Activated naive CD4-positive, alpha-beta T cell (primary cell): Measurements from ENCODE around the gene PNKP.
"Not testable (repeated sequence)": the region's sequence is repeated elsewhere in the genome, so short reads cannot be mapped to it uniquely, and the experiment has no call there.

Source experiments
- DNase-seq, 4 experiments: peaks; one replicate each; lab custom pipeline; 2025; lab: John Stamatoyannopoulos, UW

PNKP gene

GRCh38 chr19:49845414-49845813, 22.0 kb downstream of the PNKP start:
- no peak for DNase-seq

- DNase-seq, result no peak
Measured at GRCh38 chr19:49844138-49845095, 23.0 kb downstream of the PNKP start.

GRCh38 chr19:49843265-49843664, 24.1 kb downstream of the PNKP start:
- DNase-seq, result no peak

- no peak for DNase-seq
Measured at GRCh38 chr19:49840736-49841249, 26.6 kb downstream of the PNKP start.

GRCh38 chr19:49840321-49840720, 27.1 kb downstream of the PNKP start:
- DNase-seq, result no peak

- DNase-seq, result no peak
Measured at GRCh38 chr19:49839713-49840112, 27.7 kb downstream of the PNKP start.

GRCh38 chr19:49838885-49839588, 28.3 kb downstream of the PNKP start:
- no peak for DNase-seq

- DNase-seq, result no peak
Measured at GRCh38 chr19:49837425-49837824, 30.0 kb downstream of the PNKP start.

- DNase-seq, result no peak
Measured at GRCh38 chr19:49837009-49837310, 30.4 kb downstream of the PNKP start.

GRCh38 chr19:49836176-49837008, 31.0 kb downstream of the PNKP start:
- DNase-seq, result no peak

GRCh38 chr19:49835562-49835961, 31.8 kb downstream of the PNKP start:
- DNase-seq, result no peak

GRCh38 chr19:49833599-49833998, 33.8 kb downstream of the PNKP start:
- DNase-seq, result no peak

- no peak for DNase-seq
Measured at GRCh38 chr19:49832556-49832955, 34.8 kb downstream of the PNKP start.

- no peak for DNase-seq
Measured at GRCh38 chr19:49831592-49831991, 35.8 kb downstream of the PNKP start.

GRCh38 chr19:49830766-49831165, 36.6 kb downstream of the PNKP start:
- no peak for DNase-seq

- DNase-seq, result no peak
Measured at GRCh38 chr19:49829721-49830120, 37.7 kb downstream of the PNKP start.

- no peak for DNase-seq
Measured at GRCh38 chr19:49829200-49829599, 38.2 kb downstream of the PNKP start.

- DNase-seq, result no peak
Measured at GRCh38 chr19:49827034-49827433, 40.3 kb downstream of the PNKP start.

GRCh38 chr19:49824662-49825061, 42.7 kb downstream of the PNKP start:
- no peak for DNase-seq

- no peak for DNase-seq
Measured at GRCh38 chr19:49823472-49823871, 43.9 kb downstream of the PNKP start.

- no peak for DNase-seq
Measured at GRCh38 chr19:49820125-49820524, 47.3 kb downstream of the PNKP start.

GRCh38 chr19:49819452-49820115, 47.8 kb downstream of the PNKP start:
- DNase-seq, result not testable (repeated sequence)
